T-helper 1 cell treated with Interleukin-12 subunit alpha and Interleukin-12 subunit beta and Interleukin-4 antibody, amounts not matched to agents 30 μg/mL and 1 μg/mL, for 36 hours (primary cell): ENCODE measurements around the gene NDUFV1.
A peak's percentile ranks its signal among the peaks of the same experiment; 100 is the strongest.
"Not testable (repeated sequence)": the region's sequence is repeated elsewhere in the genome, so short reads cannot be mapped to it uniquely, and the experiment has no call there.

Source experiments
- H3K27ac Mint-ChIP-seq: one replicate; pipeline ENCODE4 v1.8.0; 2021; ENCODE audit warnings: mild to moderate bottlenecking, mixed read lengths
- H3K27me3 Mint-ChIP-seq: one replicate; pipeline ENCODE4 v1.8.0; 2021; ENCODE audit warnings: low read depth, mixed read lengths
- H3K36me3 Mint-ChIP-seq: one replicate; pipeline ENCODE4 v1.8.0; 2021; ENCODE audit warnings: low read depth, mixed read lengths
- H3K4me1 Mint-ChIP-seq: one replicate; pipeline ENCODE4 v1.8.0; 2021; ENCODE audit warnings: low read depth, mixed read lengths
- H3K4me3 Mint-ChIP-seq: one replicate; pipeline ENCODE4 v1.8.0; 2021; ENCODE audit warnings: mild to moderate bottlenecking, moderate library complexity, mixed read lengths
- H3K9me3 Mint-ChIP-seq: one replicate; pipeline ENCODE4 v1.8.0; 2021; ENCODE audit warnings: mixed read lengths

NDUFV1 gene

GRCh38 chr11:67582011-67582410 lies 24.7 kb upstream of the NDUFV1 start:
- peaks cover 27% of the 10 kb centered on the region for H3K27me3 Mint-ChIP-seq
- H3K36me3 Mint-ChIP-seq, result peaks cover 15% of the 10 kb centered on the region
- H3K9me3 Mint-ChIP-seq, result peaks cover 5% of the 10 kb centered on the region
- H3K4me1 Mint-ChIP-seq, result peaks cover 38% of the 10 kb centered on the region
- peak overlapping the region; percentile 68 for H3K4me3 Mint-ChIP-seq
- peak overlapping the region; percentile 26 for H3K27ac Mint-ChIP-seq

GRCh38 chr11:67583247-67584204 lies 23.2 kb upstream of the NDUFV1 start, which contains the start of gene GSTP1:
Gene GSTP1, plus strand, starts transcription at chr11:67583812. Its CDS starts 32 bp downstream, at chr11:67583844.
- Mint-ChIP-seq H3K4me1 (peaks cover 41% of the 10 kb centered on the region), H3K4me3 (peak within 1 kb of the TSS; percentile 97), H3K9me3 (peaks cover 9% of the 10 kb centered on the region), H3K36me3 (peaks cover 24% of the 10 kb centered on the region), H3K27me3 (peaks cover 27% of the 10 kb centered on the region), H3K27ac (peak within 1 kb of the TSS; percentile 94)

DNA sequence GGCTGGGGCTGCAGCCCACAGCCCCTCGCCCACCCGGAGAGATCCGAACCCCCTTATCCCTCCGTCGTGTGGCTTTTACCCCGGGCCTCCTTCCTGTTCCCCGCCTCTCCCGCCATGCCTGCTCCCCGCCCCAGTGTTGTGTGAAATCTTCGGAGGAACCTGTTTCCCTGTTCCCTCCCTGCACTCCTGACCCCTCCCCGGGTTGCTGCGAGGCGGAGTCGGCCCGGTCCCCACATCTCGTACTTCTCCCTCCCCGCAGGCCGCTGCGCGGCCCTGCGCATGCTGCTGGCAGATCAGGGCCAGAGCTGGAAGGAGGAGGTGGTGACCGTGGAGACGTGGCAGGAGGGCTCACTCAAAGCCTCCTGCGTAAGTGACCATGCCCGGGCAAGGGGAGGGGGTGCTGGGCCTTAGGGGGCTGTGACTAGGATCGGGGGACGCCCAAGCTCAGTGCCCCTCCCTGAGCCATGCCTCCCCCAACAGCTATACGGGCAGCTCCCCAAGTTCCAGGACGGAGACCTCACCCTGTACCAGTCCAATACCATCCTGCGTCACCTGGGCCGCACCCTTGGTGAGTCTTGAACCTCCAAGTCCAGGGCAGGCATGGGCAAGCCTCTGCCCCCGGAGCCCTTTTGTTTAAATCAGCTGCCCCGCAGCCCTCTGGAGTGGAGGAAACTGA lies 22.4 kb upstream of the NDUFV1 start:
- H3K4me1 Mint-ChIP-seq, result peaks cover 37% of the 10 kb centered on the region
- peaks cover 22% of the 10 kb centered on the region for H3K27me3 Mint-ChIP-seq
- peak overlapping the region; percentile 65 for H3K27ac Mint-ChIP-seq

DNA sequence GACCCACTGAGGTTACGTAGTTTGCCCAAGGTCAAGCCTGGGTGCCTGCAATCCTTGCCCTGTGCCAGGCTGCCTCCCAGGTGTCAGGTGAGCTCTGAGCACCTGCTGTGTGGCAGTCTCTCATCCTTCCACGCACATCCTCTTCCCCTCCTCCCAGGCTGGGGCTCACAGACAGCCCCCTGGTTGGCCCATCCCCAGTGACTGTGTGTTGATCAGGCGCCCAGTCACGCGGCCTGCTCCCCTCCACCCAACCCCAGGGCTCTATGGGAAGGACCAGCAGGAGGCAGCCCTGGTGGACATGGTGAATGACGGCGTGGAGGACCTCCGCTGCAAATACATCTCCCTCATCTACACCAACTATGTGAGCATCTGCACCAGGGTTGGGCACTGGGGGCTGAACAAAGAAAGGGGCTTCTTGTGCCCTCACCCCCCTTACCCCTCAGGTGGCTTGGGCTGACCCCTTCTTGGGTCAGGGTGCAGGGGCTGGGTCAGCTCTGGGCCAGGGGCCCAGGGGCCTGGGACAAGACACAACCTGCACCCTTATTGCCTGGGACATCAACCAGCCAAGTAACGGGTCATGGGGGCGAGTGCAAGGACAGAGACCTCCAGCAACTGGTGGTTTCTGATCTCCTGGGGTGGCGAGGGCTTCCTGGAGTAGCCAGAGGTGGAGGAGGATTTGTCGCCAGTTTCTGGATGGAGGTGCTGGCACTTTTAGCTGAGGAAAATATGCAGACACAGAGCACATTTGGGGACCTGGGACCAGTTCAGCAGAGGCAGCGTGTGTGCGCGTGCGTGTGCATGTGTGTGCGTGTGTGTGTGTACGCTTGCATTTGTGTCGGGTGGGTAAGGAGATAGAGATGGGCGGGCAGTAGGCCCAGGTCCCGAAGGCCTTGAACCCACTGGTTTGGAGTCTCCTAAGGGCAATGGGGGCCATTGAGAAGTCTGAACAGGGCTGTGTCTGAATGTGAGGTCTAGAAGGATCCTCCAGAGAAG lies 21.6 kb upstream of the NDUFV1 start:
- peaks cover 9% of the 10 kb centered on the region for H3K9me3 Mint-ChIP-seq
- peaks cover 24% of the 10 kb centered on the region for H3K36me3 Mint-ChIP-seq
- peaks cover 14% of the 10 kb centered on the region for H3K27me3 Mint-ChIP-seq
- peak overlapping the region; percentile 72 for H3K4me3 Mint-ChIP-seq
- peak overlapping the region; percentile 65 for H3K27ac Mint-ChIP-seq
- peaks cover 30% of the 10 kb centered on the region for H3K4me1 Mint-ChIP-seq

More for the DNA sequence above, 22.4 kb upstream of the NDUFV1 start:
- H3K36me3 Mint-ChIP-seq, result peaks cover 24% of the 10 kb centered on the region
- H3K4me3 Mint-ChIP-seq, result peak overlapping the region; percentile 72
- peaks cover 9% of the 10 kb centered on the region for H3K9me3 Mint-ChIP-seq

DNA sequence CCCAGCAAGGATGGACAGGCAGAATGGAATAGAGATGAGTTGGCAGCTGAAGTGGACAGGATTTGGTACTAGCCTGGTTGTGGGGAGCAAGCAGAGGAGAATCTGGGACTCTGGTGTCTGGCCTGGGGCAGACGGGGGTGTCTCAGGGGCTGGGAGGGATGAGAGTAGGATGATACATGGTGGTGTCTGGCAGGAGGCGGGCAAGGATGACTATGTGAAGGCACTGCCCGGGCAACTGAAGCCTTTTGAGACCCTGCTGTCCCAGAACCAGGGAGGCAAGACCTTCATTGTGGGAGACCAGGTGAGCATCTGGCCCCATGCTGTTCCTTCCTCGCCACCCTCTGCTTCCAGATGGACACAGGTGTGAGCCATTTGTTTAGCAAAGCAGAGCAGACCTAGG lies 20.8 kb upstream of the NDUFV1 start:
- H3K36me3 Mint-ChIP-seq, result peaks cover 24% of the 10 kb centered on the region
- H3K27ac Mint-ChIP-seq, result peak overlapping the region; percentile 65
- peak overlapping the region; percentile 15 for H3K4me3 Mint-ChIP-seq
- H3K4me1 Mint-ChIP-seq, result peaks cover 30% of the 10 kb centered on the region
- peaks cover 9% of the 10 kb centered on the region for H3K9me3 Mint-ChIP-seq
- H3K27me3 Mint-ChIP-seq, result peaks cover 9% of the 10 kb centered on the region

DNA sequence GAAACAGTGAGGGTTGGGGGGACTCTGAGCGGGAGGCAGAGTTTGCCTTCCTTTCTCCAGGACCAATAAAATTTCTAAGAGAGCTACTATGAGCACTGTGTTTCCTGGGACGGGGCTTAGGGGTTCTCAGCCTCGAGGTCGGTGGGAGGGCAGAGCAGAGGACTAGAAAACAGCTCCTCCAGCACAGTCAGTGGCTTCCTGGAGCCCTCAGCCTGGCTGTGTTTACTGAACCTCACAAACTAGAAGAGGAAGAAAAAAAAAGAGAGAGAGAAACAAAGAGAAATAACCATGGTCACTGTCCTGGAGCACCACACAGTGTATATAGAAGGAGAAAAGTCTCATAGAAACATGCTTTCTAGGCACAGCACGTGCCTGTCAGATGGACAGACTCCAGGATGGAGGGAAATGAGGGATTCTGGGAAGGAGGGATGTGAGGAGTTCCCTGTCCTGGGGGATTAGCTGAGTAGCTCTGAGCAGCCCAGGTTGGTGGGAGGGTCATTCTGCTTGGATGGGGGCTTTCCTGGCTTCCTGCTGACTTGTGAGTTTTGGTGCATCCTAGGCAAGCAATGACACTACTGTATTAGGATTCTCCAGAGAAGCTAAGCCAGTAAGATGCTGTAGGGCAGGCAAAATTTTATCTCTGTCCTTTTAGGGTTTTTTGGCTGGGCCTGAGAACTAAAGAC lies 20.0 kb upstream of the NDUFV1 start:
- Mint-ChIP-seq H3K36me3 (peaks cover 24% of the 10 kb centered on the region), H3K9me3 (peaks cover 9% of the 10 kb centered on the region), H3K27ac (peak overlapping the region; percentile 12), H3K4me1 (peaks cover 29% of the 10 kb centered on the region), H3K4me3 (no peak overlapping the region), H3K27me3 (peaks cover 8% of the 10 kb centered on the region)

GRCh38 chr11:67588136-67588503 lies 18.6 kb upstream of the NDUFV1 start:
- Mint-ChIP-seq H3K27ac (no peak overlapping the region), H3K27me3 (no peaks in the 10 kb centered on the region), H3K36me3 (peaks cover 24% of the 10 kb centered on the region), H3K9me3 (peaks cover 9% of the 10 kb centered on the region), H3K4me1 (peaks cover 21% of the 10 kb centered on the region), H3K4me3 (no peak overlapping the region)

GRCh38 chr11:67588899-67589415 lies 17.8 kb upstream of the NDUFV1 start:
- H3K27me3 Mint-ChIP-seq, H3K9me3 Mint-ChIP-seq, H3K27ac Mint-ChIP-seq, H3K4me3 Mint-ChIP-seq: not testable (repeated sequence)
- H3K36me3 Mint-ChIP-seq, result peaks cover 23% of the 10 kb centered on the region
- peaks cover 19% of the 10 kb centered on the region for H3K4me1 Mint-ChIP-seq

- no peak overlapping the region for H3K27ac Mint-ChIP-seq
- peaks cover 8% of the 10 kb centered on the region for H3K27me3 Mint-ChIP-seq
- H3K36me3 Mint-ChIP-seq, result peaks cover 2% of the 10 kb centered on the region
- H3K9me3 Mint-ChIP-seq, result no peaks in the 10 kb centered on the region
- H3K4me1 Mint-ChIP-seq, result no peaks in the 10 kb centered on the region
- H3K4me3 Mint-ChIP-seq, result no peak overlapping the region
These were observed 13.7 kb upstream of the NDUFV1 start for GRCh38 chr11:67592880-67593564.

DNA sequence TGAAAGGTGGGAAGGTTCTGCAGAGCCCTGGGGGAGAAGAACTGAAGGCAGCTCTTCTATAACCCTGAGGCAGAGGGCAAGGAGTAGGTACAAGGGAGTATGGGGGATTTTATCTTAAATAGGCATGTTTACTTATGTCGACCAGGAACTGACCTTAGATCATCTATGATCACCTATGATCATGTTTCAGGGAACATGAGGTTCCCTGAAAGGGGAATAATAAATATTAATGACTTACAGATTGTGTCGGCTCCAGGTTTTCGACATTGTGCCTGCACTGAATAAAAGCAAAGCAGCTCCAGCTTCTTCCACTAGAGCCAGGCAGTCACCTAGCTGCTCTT lies 13.2 kb upstream of the NDUFV1 start:
- Mint-ChIP-seq H3K27ac (no peak overlapping the region), H3K36me3 (no peaks in the 10 kb centered on the region), H3K27me3 (peaks cover 9% of the 10 kb centered on the region), H3K9me3 (no peaks in the 10 kb centered on the region), H3K4me3 (no peak overlapping the region), H3K4me1 (no peaks in the 10 kb centered on the region)

- Mint-ChIP-seq H3K4me1 (peaks cover 2% of the 10 kb centered on the region), H3K27me3 (peaks cover 18% of the 10 kb centered on the region)
These were observed 12.3 kb upstream of the NDUFV1 start for GRCh38 chr11:67594480-67594879.

DNA sequence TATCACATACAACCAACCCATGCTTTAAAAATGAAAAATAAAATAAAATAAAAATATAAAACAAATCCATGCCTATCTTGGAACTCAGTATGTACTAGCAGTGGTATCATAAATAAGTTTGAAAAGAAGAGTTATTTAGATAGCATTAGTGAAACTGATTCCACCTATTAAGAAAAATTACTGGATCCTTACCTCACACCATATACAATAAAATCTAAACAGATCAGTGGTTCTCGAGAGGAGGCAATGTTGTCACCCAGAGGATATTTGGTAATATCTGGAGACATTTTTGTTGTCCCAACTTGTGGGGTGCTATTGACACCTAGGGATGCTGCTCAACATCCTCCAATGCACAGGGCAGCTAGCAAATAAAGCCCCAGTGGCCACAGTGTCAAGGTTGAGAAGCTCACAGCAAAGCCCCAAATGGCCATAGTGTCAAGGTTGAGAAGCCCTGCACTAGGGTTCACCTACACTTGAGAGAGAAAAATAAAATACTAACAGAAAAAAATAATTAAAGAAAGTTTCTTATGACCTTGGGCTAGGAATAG lies 9.9 kb upstream of the NDUFV1 start:
- Mint-ChIP-seq H3K27me3 (peaks cover 37% of the 10 kb centered on the region), H3K27ac (no peak overlapping the region), H3K36me3 (no peaks in the 10 kb centered on the region), H3K4me1 (peaks cover 12% of the 10 kb centered on the region), H3K9me3 (no peaks in the 10 kb centered on the region), H3K4me3 (no peak overlapping the region)

More at GRCh38 chr11:67594480-67594879, 12.3 kb upstream of the NDUFV1 start:
- Mint-ChIP-seq H3K4me3 (no peak overlapping the region), H3K9me3 (no peaks in the 10 kb centered on the region), H3K36me3 (no peaks in the 10 kb centered on the region), H3K27ac (no peak overlapping the region)

- not testable (repeated sequence) for H3K27ac Mint-ChIP-seq
These were observed 9.3 kb upstream of the NDUFV1 start for GRCh38 chr11:67597458-67597857.

More at GRCh38 chr11:67597458-67597857, 9.3 kb upstream of the NDUFV1 start:
- Mint-ChIP-seq H3K4me1 (peaks cover 12% of the 10 kb centered on the region), H3K27me3 (peaks cover 37% of the 10 kb centered on the region)
- H3K4me3 Mint-ChIP-seq, H3K36me3 Mint-ChIP-seq, H3K9me3 Mint-ChIP-seq: not testable (repeated sequence)
